ENCODE results near the gene NFYC.

NFYC gene

GRCh38 chr1:40697436-40697835, 5.9 kb downstream of the NFYC start:
- peaks cover 11% of the 10 kb centered on the region; the same call in 1 of the 2 replicates for H3K4me1 ChIP-seq (ENCODE audit: control insufficient read depth, insufficient read depth, low read length)
- no peak overlapping the region for H3K27ac ChIP-seq (ENCODE audit: extremely low read depth, low read depth, low read length)
- TF ChIP-seq PRDM2 (tag by site-specific recombination; IDR thresholded peaks at IDR 0.05; ENCODE audit: borderline replicate concordance) (no peak), ZNF391 (tag by site-specific recombination; IDR thresholded peaks at IDR 0.05; ENCODE audit: borderline replicate concordance, low read depth) (no peak), ZNF416 (tag by site-specific recombination; IDR thresholded peaks at IDR 0.05) (no peak), ZNF10 (tag by site-specific recombination; IDR thresholded peaks at IDR 0.05) (0 out of 2 replicates have a peak, but pooled peaks have one; percentile 55), KLF10 (tag by site-specific recombination; IDR thresholded peaks at IDR 0.05) (no peak)
- H3K9me3 ChIP-seq (ENCODE audit: control insufficient read depth, insufficient read depth, low read depth, low read length): no peaks in the 10 kb centered on the region
- ChIA-PET POLR2A (interaction anchor here (0.7 kb wide), 1 partner anchor 49 kb away, joined by 3 read pairs; no protein-coding TSS in a partner anchor), CTCF (no interaction called here)
- no peak overlapping the region for H3K4me3 ChIP-seq (ENCODE audit: low read depth, low read length)
- no peaks in the 10 kb centered on the region for H3K36me3 ChIP-seq (ENCODE audit: control insufficient read depth in 2 of 2, insufficient read depth in 1 of 2, low read length in 2 of 2)

GRCh38 chr1:40699787-40700186, 8.3 kb downstream of the NFYC start:
- no peak overlapping the region for H3K27ac ChIP-seq (ENCODE audit: extremely low read depth, low read depth, low read length)
- TF ChIP-seq ZNF513 (tag by site-specific recombination; IDR thresholded peaks at IDR 0.05) (no peak), INSM2 (tag by site-specific recombination; IDR thresholded peaks at IDR 0.05) (no peak), ZBTB44 (tag by site-specific recombination; IDR thresholded peaks at IDR 0.05) (no peak), ZNF112 (tag by site-specific recombination; IDR thresholded peaks at IDR 0.05) (no peak)
- no peaks in the 10 kb centered on the region for H3K9me3 ChIP-seq (ENCODE audit: control insufficient read depth, insufficient read depth, low read depth, low read length)
- POLR2A ChIA-PET: interaction anchor here (0.7 to 2.4 kb wide), 2 partner anchors 8 to 12 kb away, joined by 4 to 15 read pairs; partner anchors contain the start of gene NFYC
- H3K4me3 ChIP-seq (ENCODE audit: low read depth, low read length): no peak overlapping the region
- peaks cover 9% of the 10 kb centered on the region for H3K4me1 ChIP-seq (ENCODE audit: control insufficient read depth, insufficient read depth, low read length)
- CTCF ChIA-PET: no interaction called here
- no peaks in the 10 kb centered on the region for H3K36me3 ChIP-seq (ENCODE audit: control insufficient read depth in 2 of 2, insufficient read depth in 1 of 2, low read length in 2 of 2)

- H3K4me1 ChIP-seq (ENCODE audit: control insufficient read depth, insufficient read depth, low read length): peaks cover 14% of the 10 kb centered on the region
- H3K27ac ChIP-seq (ENCODE audit: extremely low read depth, low read depth, low read length): no peak overlapping the region
- H3K4me3 ChIP-seq (ENCODE audit: low read depth, low read length): no peak overlapping the region
- no peaks in the 10 kb centered on the region for H3K9me3 ChIP-seq (ENCODE audit: control insufficient read depth, insufficient read depth, low read depth, low read length)
- ChIA-PET POLR2A (interaction anchor here (2.4 kb wide), 1 partner anchor 10 kb away, joined by 15 read pairs; the partner anchor contains the start of gene NFYC), CTCF (interaction anchor here (0.7 to 2.1 kb wide), 2 partner anchors 9 to 250 kb away, joined by 7 to 9 read pairs; partner anchors contain the start of gene NFYC)
- no peaks in the 10 kb centered on the region for H3K36me3 ChIP-seq (ENCODE audit: control insufficient read depth in 2 of 2, insufficient read depth in 1 of 2, low read length in 2 of 2)
- TF ChIP-seq ZFP41 (tag by site-specific recombination; IDR thresholded peaks at IDR 0.05; ENCODE audit: borderline replicate concordance): no peak
- TF ChIP-seq PRDM10 (tag by site-specific recombination; IDR thresholded peaks at IDR 0.05): no peak
- TF ChIP-seq ZNF830 (tag by site-specific recombination; IDR thresholded peaks at IDR 0.05; ENCODE audit: low read depth): no peak
- no peak for TF ChIP-seq ZNF664 (tag by site-specific recombination; IDR thresholded peaks at IDR 0.05)
- no peak for TF ChIP-seq MZF1 (tag by site-specific recombination; IDR thresholded peaks at IDR 0.05; ENCODE audit: borderline replicate concordance)
These were observed 10.2 kb downstream of the NFYC start for GRCh38 chr1:40701684-40702083.

Data from HEK293 (cell line).